HG02870 (cell line): ENCODE measurements around the gene SOX9.
"Not testable (repeated sequence)": the region's sequence is repeated elsewhere in the genome, so short reads cannot be mapped to it uniquely, and the experiment has no call there.

ENCODE experiments used
- ATAC-seq: cut with Tn5 transposase; IDR thresholded peaks from one replicate; pipeline ENCODE4 v1.9.1; 2021; ENCODE audit warnings: mild to moderate bottlenecking, moderate library complexity; ENCODE audit not compliant: unreplicated experiment

The SOX9 gene

GRCh38 chr17:72110942-72111318 is 9.9 kb upstream of the SOX9 start:
- ATAC-seq = no peak

GRCh38 chr17:72111336-72111923 is 9.4 kb upstream of the SOX9 start:
- no peak for ATAC-seq

GRCh38 chr17:72111926-72112325 is 8.9 kb upstream of the SOX9 start:
- ATAC-seq = not testable (repeated sequence)

GRCh38 chr17:72113751-72114150 is 7.1 kb upstream of the SOX9 start:
- no peak for ATAC-seq

- ATAC-seq = no peak
These were observed 4.9 kb upstream of the SOX9 start for GRCh38 chr17:72115781-72116525.

GRCh38 chr17:72116661-72117521 is 3.9 kb upstream of the SOX9 start:
- no peak for ATAC-seq

GRCh38 chr17:72117535-72118334 is 3.1 kb upstream of the SOX9 start:
- ATAC-seq = no peak

GRCh38 chr17:72118335-72119076 is 2.3 kb upstream of the SOX9 start:
- ATAC-seq = no peak

- ATAC-seq = no peak
These were observed 1.5 kb upstream of the SOX9 start for GRCh38 chr17:72119077-72119872.

- ATAC-seq = no peak
These were observed 763 bp upstream of the SOX9 start for GRCh38 chr17:72119873-72120641.

GRCh38 chr17:72121164-72122009 is 567 bp downstream of the SOX9 start:
- peak; percentile 6 for ATAC-seq

GRCh38 chr17:72122010-72122764 is 1.4 kb downstream of the SOX9 start:
- no peak for ATAC-seq

- no peak for ATAC-seq
These were observed 2.1 kb downstream of the SOX9 start for GRCh38 chr17:72122765-72123529.

- no peak for ATAC-seq
These were observed 3.0 kb downstream of the SOX9 start for GRCh38 chr17:72123530-72124437.

- no peak for ATAC-seq
These were observed 3.6 kb downstream of the SOX9 start for GRCh38 chr17:72124438-72124775.
